Neural cell (in vitro differentiated cells): ENCODE measurements around the gene SYK. TPM values are rescaled to one million over a fixed set of nuclear protein-coding genes. Genes with fewer than 3 reads are reported as not detected.

Experiments used
- H2AFZ ChIP-seq: fragments of 200-600, 300-800 bp; sonication (generic), shearing (Covaris generic); 2 replicates; pipeline ENCODE4 v1.6.0; 2014; ENCODE audit warnings: low read depth, mild to moderate bottlenecking, antibody characterized with exemption, low read length, moderate library complexity
- H3F3A ChIP-seq: fragments of 200-600 bp; shearing (Covaris generic); 2 replicates; pipeline ENCODE4 v1.6.1; 2016; ENCODE audit warnings: mild to moderate bottlenecking, moderate library complexity, mixed read lengths, antibody characterized with exemption, low read length; ENCODE audit not compliant: insufficient read depth, poor library complexity, severe bottlenecking
- H3K27ac ChIP-seq: fragments of 200-600, 300-800 bp; sonication (generic), shearing (Covaris generic); 2 replicates; pipeline ENCODE4 v1.5.1; 2014; ENCODE audit warnings: mild to moderate bottlenecking, low read length, moderate library complexity
- H3K27me3 ChIP-seq: fragments of 300-800, 200-600 bp; sonication (generic), shearing (Covaris generic); 2 replicates; pipeline ENCODE4 v1.6.0; 2014; ENCODE audit warnings: mild to moderate bottlenecking, low read depth, low read length, moderate library complexity; ENCODE audit not compliant: insufficient read depth
- H3K36me3 ChIP-seq: fragments of 300-800, 200-600 bp; sonication (generic), shearing (Covaris generic); 2 replicates; pipeline ENCODE4 v1.5.1; 2014; ENCODE audit warnings: mild to moderate bottlenecking, antibody characterized with exemption, low read length, moderate library complexity; ENCODE audit not compliant: insufficient read depth
- H3K4me2 ChIP-seq: fragments of 300-800, 200-600 bp; sonication (generic), shearing (Covaris generic); 2 replicates; pipeline ENCODE4 v1.6.0; 2014; ENCODE audit warnings: mild to moderate bottlenecking, low read length
- H3K4me3 ChIP-seq: fragments of 300-800, 200-600 bp; sonication (generic), shearing (Covaris generic); 2 replicates; pipeline ENCODE4 v1.5.1; 2014; ENCODE audit warnings: mild to moderate bottlenecking, low read length, moderate library complexity
- H3K79me2 ChIP-seq: fragments of 200-600 bp; shearing (Covaris generic); replicated peaks from 2 replicates; pipeline ENCODE4 v1.6.0; 2014; ENCODE audit warnings: mild to moderate bottlenecking, low read length, moderate library complexity; ENCODE audit not compliant: insufficient read depth
- H3K9ac ChIP-seq: fragments of 300-800, 200-600 bp; sonication (generic), shearing (Covaris generic); 2 replicates; pipeline ENCODE4 v1.6.1; 2016; ENCODE audit warnings: mild to moderate bottlenecking, low read length, mixed read lengths
- H3K9me2 ChIP-seq: fragments of 200-600 bp; shearing (Covaris generic); 2 replicates; pipeline ENCODE4 v1.6.1; 2016; ENCODE audit warnings: mild to moderate bottlenecking, low read length, mixed read lengths; ENCODE audit not compliant: insufficient read depth
- H3K9me3 ChIP-seq: fragments of 200-600, 300-800 bp; sonication (generic), shearing (Covaris generic); 2 replicates; pipeline ENCODE4 v1.6.1; 2016; ENCODE audit warnings: mild to moderate bottlenecking, mixed run types, low read length, moderate library complexity, mixed read lengths
- H4K20me1 ChIP-seq: fragments of 200-600 bp; shearing (Covaris generic); 2 replicates; pipeline ENCODE4 v1.6.1; 2016; ENCODE audit warnings: mild to moderate bottlenecking, mixed run types; ENCODE audit not compliant: insufficient read depth
- CTCF ChIP-seq: fragments of 450-650 bp; IDR thresholded peaks from 2 replicates; pipeline ENCODE4 v1.5.1; 2014; ENCODE audit warnings: antibody characterized with exemption, mild to moderate bottlenecking, moderate library complexity; ENCODE audit not compliant: poor library complexity, severe bottlenecking
- EP300 ChIP-seq: fragments of 450-650 bp; conservative IDR thresholded peaks from 2 replicates; pipeline ENCODE4 v1.6.1; 2014; ENCODE audit warnings: antibody characterized with exemption, mild to moderate bottlenecking, moderate library complexity; ENCODE audit not compliant: poor library complexity, severe bottlenecking
- EZH2 ChIP-seq: fragments of 200-600, 300-800 bp; shearing (Covaris generic), sonication (generic); IDR thresholded peaks from 2 replicates; pipeline ENCODE4 v1.6.1; 2014; ENCODE audit warnings: antibody characterized with exemption, low read length, borderline replicate concordance, mild to moderate bottlenecking; ENCODE audit not compliant: insufficient read depth, poor library complexity, severe bottlenecking
- MXI1 ChIP-seq: fragments of 450-650 bp; conservative IDR thresholded peaks from 2 replicates; pipeline ENCODE4 v1.6.1; 2014; ENCODE audit warnings: antibody characterized with exemption, mild to moderate bottlenecking; ENCODE audit not compliant: poor library complexity, severe bottlenecking
- POLR2AphosphoS5 ChIP-seq: IDR thresholded peaks from 2 replicates; pipeline ENCODE4 v1.6.1; 2012
- RAD21 ChIP-seq: fragments of 450-650 bp; conservative IDR thresholded peaks from 2 replicates; pipeline ENCODE4 v1.6.1; 2014; ENCODE audit warnings: antibody characterized with exemption, mild to moderate bottlenecking, moderate library complexity
- REST ChIP-seq: IDR thresholded peaks from 2 replicates; pipeline ENCODE4 v1.6.1; 2012; ENCODE audit warnings: borderline replicate concordance
- SMC3 ChIP-seq: fragments of 450-650 bp; conservative IDR thresholded peaks from 2 replicates; pipeline ENCODE4 v1.6.1; 2014; ENCODE audit warnings: antibody characterized with exemption, mild to moderate bottlenecking, moderate library complexity; ENCODE audit not compliant: poor library complexity
- TAF1 ChIP-seq: IDR thresholded peaks from 2 replicates; pipeline ENCODE4 v1.6.1; 2012; ENCODE audit warnings: low read depth
- polyA plus RNA-seq: library from polyadenylated mRNA; depleted of rRNA; stranded (reverse); fragments of >200 nt; gene quantifications from 2 replicates; pipeline ENCODE4 v1.2.3, GENCODE V29; 2014

SYK gene
- polyA plus RNA-seq, 1 donor from 2014 or later, result not detected

GRCh38 chr9:90803860-90804593 lies 2.4 kb downstream of the SYK start:
- no peak overlapping the region for H3K9ac ChIP-seq
- H3F3A ChIP-seq, result no peaks in the 10 kb centered on the region
- no peak overlapping the region for H3K4me3 ChIP-seq
- TF ChIP-seq MXI1 (no peak), TAF1 (no peak), EP300 (no peak), SMC3 (no peak), REST (no peak), RAD21 (no peak), EZH2 (no peak), CTCF (no peak), POLR2AphosphoS5 (no peak)
- H3K27ac ChIP-seq, result no peak overlapping the region
- no peaks in the 10 kb centered on the region for H3K9me2 ChIP-seq
- H3K36me3 ChIP-seq, result no peaks in the 10 kb centered on the region
- no peak overlapping the region for H3K4me2 ChIP-seq
- H3K9me3 ChIP-seq, result no peaks in the 10 kb centered on the region
- H2AFZ ChIP-seq, result no peak overlapping the region
- H3K27me3 ChIP-seq, result peaks cover 45% of the 10 kb centered on the region
- H3K79me2 ChIP-seq, result no peaks in the 10 kb centered on the region
- H4K20me1 ChIP-seq, result no peaks in the 10 kb centered on the region

GRCh38 chr9:90805006-90805996 lies 3.7 kb downstream of the SYK start:
- Histone ChIP-seq H3K27me3 (peaks cover 43% of the 10 kb centered on the region), H3K79me2 (no peaks in the 10 kb centered on the region), H3K4me2 (no peak overlapping the region), H4K20me1 (no peaks in the 10 kb centered on the region), H3K27ac (no peak overlapping the region), H3K4me3 (no peak overlapping the region), H3K36me3 (no peaks in the 10 kb centered on the region), H2AFZ (no peak overlapping the region), H3K9ac (no peak overlapping the region), H3K9me2 (no peaks in the 10 kb centered on the region), H3K9me3 (no peaks in the 10 kb centered on the region), H3F3A (no peaks in the 10 kb centered on the region)
- TF ChIP-seq POLR2AphosphoS5, result no peak
- TF ChIP-seq EZH2, result no peak
- no peak for TF ChIP-seq SMC3
- TF ChIP-seq EP300, result no peak
- TF ChIP-seq CTCF, result no peak
- no peak for TF ChIP-seq MXI1
- TF ChIP-seq REST, result no peak
